ENCODE results near the gene SWAP70.
"Not testable (repeated sequence)": the region's sequence is repeated elsewhere in the genome, so short reads cannot be mapped to it uniquely, and the experiment has no call there.

The SWAP70 gene

GRCh38 chr11:9689721-9690120 is 25.8 kb downstream of the SWAP70 start:
- no peaks in the 10 kb centered on the region for H3K27me3 Mint-ChIP-seq
- H3K4me1 Mint-ChIP-seq (ENCODE audit: low read depth), result peaks cover 18% of the 10 kb centered on the region
- intact Hi-C loops (cut with micrococcal nuclease), result no loop called here
- no peaks in the 10 kb centered on the region for H3K9me3 Mint-ChIP-seq
- no peak overlapping the region for H3K4me3 Mint-ChIP-seq
- H3K27ac Mint-ChIP-seq, result no peak overlapping the region
- H3K36me3 Mint-ChIP-seq (ENCODE audit: low read depth), result peaks cover 27% of the 10 kb centered on the region

- no peak overlapping the region for H3K4me3 Mint-ChIP-seq
- intact Hi-C loops (cut with micrococcal nuclease), result no loop called here
- H3K27me3 Mint-ChIP-seq, result no peaks in the 10 kb centered on the region
- H3K9me3 Mint-ChIP-seq, result no peaks in the 10 kb centered on the region
- peak overlapping the region; percentile 46 for H3K27ac Mint-ChIP-seq
- H3K4me1 Mint-ChIP-seq (ENCODE audit: low read depth), result peaks cover 18% of the 10 kb centered on the region
- H3K36me3 Mint-ChIP-seq (ENCODE audit: low read depth), result peaks cover 24% of the 10 kb centered on the region
These were observed 28.0 kb downstream of the SWAP70 start for GRCh38 chr11:9691865-9692264.

GRCh38 chr11:9692691-9693090 is 28.8 kb downstream of the SWAP70 start:
- Mint-ChIP-seq H3K4me1 (ENCODE audit: low read depth) (peaks cover 18% of the 10 kb centered on the region), H3K36me3 (ENCODE audit: low read depth) (peaks cover 32% of the 10 kb centered on the region), H3K27ac (peak overlapping the region; percentile 46)

GRCh38 chr11:9693801-9694553 is 30.1 kb downstream of the SWAP70 start:
- peaks cover 22% of the 10 kb centered on the region for H3K4me1 Mint-ChIP-seq (ENCODE audit: low read depth)
- H3K4me3 Mint-ChIP-seq, result no peak overlapping the region
- H3K36me3 Mint-ChIP-seq (ENCODE audit: low read depth), result peaks cover 43% of the 10 kb centered on the region
- intact Hi-C loops (cut with micrococcal nuclease), result no loop called here
- no peak overlapping the region for H3K27ac Mint-ChIP-seq
- no peaks in the 10 kb centered on the region for H3K27me3 Mint-ChIP-seq
- H3K9me3 Mint-ChIP-seq, result no peaks in the 10 kb centered on the region

More at GRCh38 chr11:9692691-9693090, 28.8 kb downstream of the SWAP70 start:
- intact Hi-C loops (cut with micrococcal nuclease), result no loop called here
- no peak overlapping the region for H3K4me3 Mint-ChIP-seq
- no peaks in the 10 kb centered on the region for H3K9me3 Mint-ChIP-seq
- H3K27me3 Mint-ChIP-seq, result no peaks in the 10 kb centered on the region

- H3K27me3 Mint-ChIP-seq; intact Hi-C loops (cut with micrococcal nuclease); H3K27ac Mint-ChIP-seq; H3K4me3 Mint-ChIP-seq; H3K9me3 Mint-ChIP-seq: not testable (repeated sequence)
- Mint-ChIP-seq H3K36me3 (ENCODE audit: low read depth) (peaks cover 44% of the 10 kb centered on the region), H3K4me1 (ENCODE audit: low read depth) (peaks cover 22% of the 10 kb centered on the region)
These were observed 31.4 kb downstream of the SWAP70 start for GRCh38 chr11:9695228-9695627.

- H3K4me1 Mint-ChIP-seq (ENCODE audit: low read depth), result peaks cover 16% of the 10 kb centered on the region
- no peak overlapping the region for H3K27ac Mint-ChIP-seq
- intact Hi-C loops (cut with micrococcal nuclease), result no loop called here
- H3K36me3 Mint-ChIP-seq (ENCODE audit: low read depth), result peaks cover 50% of the 10 kb centered on the region
- H3K9me3 Mint-ChIP-seq, result no peaks in the 10 kb centered on the region
- H3K4me3 Mint-ChIP-seq, result no peak overlapping the region
- H3K27me3 Mint-ChIP-seq, result no peaks in the 10 kb centered on the region
These were observed 33.9 kb downstream of the SWAP70 start for GRCh38 chr11:9697766-9698165.

- no peak overlapping the region for H3K27ac Mint-ChIP-seq
These were observed 36.4 kb downstream of the SWAP70 start for GRCh38 chr11:9700105-9700801.

GRCh38 chr11:9701799-9702198 is 37.9 kb downstream of the SWAP70 start:
- Mint-ChIP-seq H3K36me3 (ENCODE audit: low read depth) (peaks cover 26% of the 10 kb centered on the region), H3K4me1 (ENCODE audit: low read depth) (peaks cover 25% of the 10 kb centered on the region)

More at GRCh38 chr11:9700105-9700801, 36.4 kb downstream of the SWAP70 start:
- peaks cover 25% of the 10 kb centered on the region for H3K4me1 Mint-ChIP-seq (ENCODE audit: low read depth)
- no peaks in the 10 kb centered on the region for H3K27me3 Mint-ChIP-seq
- H3K4me3 Mint-ChIP-seq, result no peak overlapping the region
- H3K36me3 Mint-ChIP-seq (ENCODE audit: low read depth), result peaks cover 36% of the 10 kb centered on the region
- intact Hi-C loops (cut with micrococcal nuclease), result loop anchor here (5.0 kb wide), 1 partner anchor 47 kb away; no protein-coding TSS in a partner anchor
- no peaks in the 10 kb centered on the region for H3K9me3 Mint-ChIP-seq

GRCh38 chr11:9703280-9703679 is 39.4 kb downstream of the SWAP70 start:
- Mint-ChIP-seq H3K36me3 (ENCODE audit: low read depth) (peaks cover 14% of the 10 kb centered on the region), H3K4me3 (no peak overlapping the region), H3K4me1 (ENCODE audit: low read depth) (peaks cover 34% of the 10 kb centered on the region), H3K27ac (peak overlapping the region; percentile 58), H3K9me3 (no peaks in the 10 kb centered on the region), H3K27me3 (no peaks in the 10 kb centered on the region)
- intact Hi-C loops (cut with micrococcal nuclease), result loop anchor here (5.0 kb wide), 1 partner anchor 44 kb away; no protein-coding TSS in a partner anchor

More at GRCh38 chr11:9701799-9702198, 37.9 kb downstream of the SWAP70 start:
- intact Hi-C loops (cut with micrococcal nuclease), result loop anchor here (5.0 kb wide), 1 partner anchor 46 kb away; no protein-coding TSS in a partner anchor
- H3K27me3 Mint-ChIP-seq, result no peaks in the 10 kb centered on the region
- H3K4me3 Mint-ChIP-seq, result no peak overlapping the region
- H3K27ac Mint-ChIP-seq, result no peak overlapping the region
- no peaks in the 10 kb centered on the region for H3K9me3 Mint-ChIP-seq

- Mint-ChIP-seq H3K4me3 (no peak overlapping the region), H3K36me3 (ENCODE audit: low read depth) (peaks cover 7% of the 10 kb centered on the region), H3K9me3 (no peaks in the 10 kb centered on the region), H3K27ac (no peak overlapping the region), H3K27me3 (no peaks in the 10 kb centered on the region), H3K4me1 (ENCODE audit: low read depth) (peaks cover 40% of the 10 kb centered on the region)
- intact Hi-C loops (cut with micrococcal nuclease), result loop anchor here (5.0 kb wide), 1 partner anchor 43 kb away; no protein-coding TSS in a partner anchor
These were observed 40.2 kb downstream of the SWAP70 start for GRCh38 chr11:9704037-9704436.

- no peaks in the 10 kb centered on the region for H3K9me3 Mint-ChIP-seq
- no peak overlapping the region for H3K4me3 Mint-ChIP-seq
- H3K36me3 Mint-ChIP-seq (ENCODE audit: low read depth), result peaks cover 6% of the 10 kb centered on the region
- peaks cover 44% of the 10 kb centered on the region for H3K4me1 Mint-ChIP-seq (ENCODE audit: low read depth)
- intact Hi-C loops (cut with micrococcal nuclease), result loop anchor here (5.0 kb wide), 1 partner anchor 43 kb away; no protein-coding TSS in a partner anchor
- H3K27ac Mint-ChIP-seq, result no peak overlapping the region
- H3K27me3 Mint-ChIP-seq, result no peaks in the 10 kb centered on the region
These were observed 40.7 kb downstream of the SWAP70 start for GRCh38 chr11:9704620-9705019.

- peaks cover 44% of the 10 kb centered on the region for H3K4me1 Mint-ChIP-seq (ENCODE audit: low read depth)
- H3K36me3 Mint-ChIP-seq (ENCODE audit: low read depth), result not testable (repeated sequence)
These were observed 41.5 kb downstream of the SWAP70 start for GRCh38 chr11:9705361-9705760.

GRCh38 chr11:9708544-9708943 is 44.7 kb downstream of the SWAP70 start:
- H3K4me3 Mint-ChIP-seq, result no peak overlapping the region
- peaks cover 36% of the 10 kb centered on the region for H3K4me1 Mint-ChIP-seq (ENCODE audit: low read depth)
- H3K36me3 Mint-ChIP-seq (ENCODE audit: low read depth), result peaks cover 5% of the 10 kb centered on the region
- H3K27me3 Mint-ChIP-seq, result no peaks in the 10 kb centered on the region
- no peaks in the 10 kb centered on the region for H3K9me3 Mint-ChIP-seq
- no peak overlapping the region for H3K27ac Mint-ChIP-seq
- intact Hi-C loops (cut with micrococcal nuclease), result no loop called here

More at GRCh38 chr11:9705361-9705760, 41.5 kb downstream of the SWAP70 start:
- H3K4me3 Mint-ChIP-seq; H3K9me3 Mint-ChIP-seq; H3K27ac Mint-ChIP-seq; H3K27me3 Mint-ChIP-seq; intact Hi-C loops (cut with micrococcal nuclease): not testable (repeated sequence)

- H3K27ac Mint-ChIP-seq, result no peak overlapping the region
These were observed 46.3 kb downstream of the SWAP70 start for GRCh38 chr11:9710223-9710622.

More at GRCh38 chr11:9710223-9710622, 46.3 kb downstream of the SWAP70 start:
- no peaks in the 10 kb centered on the region for H3K27me3 Mint-ChIP-seq
- peaks cover 40% of the 10 kb centered on the region for H3K4me1 Mint-ChIP-seq (ENCODE audit: low read depth)
- H3K36me3 Mint-ChIP-seq (ENCODE audit: low read depth), result peaks cover 21% of the 10 kb centered on the region
- intact Hi-C loops (cut with micrococcal nuclease), result loop anchor here (10.0 kb wide), 1 partner anchor 45 kb away; the partner anchor contains the start of gene SWAP70
- H3K4me3 Mint-ChIP-seq, result no peak overlapping the region
- no peaks in the 10 kb centered on the region for H3K9me3 Mint-ChIP-seq
